Erythroblast (primary cell): ENCODE data around the gene TAP2.

Experiments used
- GATA1 ChIP-seq: IDR thresholded peaks from 2 replicates; pipeline ENCODE4 v1.6.1; 2011; ENCODE audit warnings: low read depth, mild to moderate bottlenecking, control low read depth, low read length, moderate library complexity
- POLR2A ChIP-seq: IDR thresholded peaks from 2 replicates; pipeline ENCODE4 v1.6.1; 2011; ENCODE audit warnings: mild to moderate bottlenecking, low read length

DNA sequence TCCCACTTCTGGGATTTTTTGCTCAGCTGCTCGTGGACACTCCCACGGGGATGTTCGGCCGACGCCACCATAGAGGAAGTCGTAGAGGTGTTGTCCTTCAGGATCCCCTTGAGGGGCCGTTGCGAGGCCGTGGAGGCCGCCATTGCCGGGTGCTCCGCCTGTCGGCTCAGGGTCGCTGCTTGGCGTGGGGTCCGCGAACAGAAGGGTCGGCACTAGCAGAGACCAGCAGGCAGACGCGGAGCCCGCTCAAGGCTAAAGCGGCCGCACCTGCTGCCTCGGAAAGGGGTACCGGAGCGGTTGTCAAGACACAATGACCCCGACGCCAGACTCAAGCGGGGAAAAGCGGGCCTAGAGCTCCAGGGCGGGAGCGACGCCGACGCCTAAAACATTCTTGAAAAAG is 41.2 kb upstream of the TAP2 start:
- TF ChIP-seq POLR2A = no peak
- no peak for TF ChIP-seq GATA1
